GM21360 (cell line): ENCODE data around the gene DYNLT3.

Experiments
- ATAC-seq: cut with Tn5 transposase; IDR thresholded peaks from one replicate; pipeline ENCODE4 v1.9.1; 2021; ENCODE audit warnings: mild to moderate bottlenecking, moderate library complexity; ENCODE audit not compliant: unreplicated experiment

The DYNLT3 gene

GRCh38 chrX:37846141-37846540 is 1.2 kb downstream of the DYNLT3 start:
- no peak for ATAC-seq

GRCh38 chrX:37844622-37845021 is 2.7 kb downstream of the DYNLT3 start:
- no peak for ATAC-seq

- ATAC-seq: no peak
Measured at GRCh38 chrX:37840931-37841330, 6.4 kb downstream of the DYNLT3 start.

GRCh38 chrX:37834937-37835336 is 12.4 kb downstream of the DYNLT3 start:
- ATAC-seq: no peak

GRCh38 chrX:37830371-37830770 is 17.0 kb downstream of the DYNLT3 start:
- no peak for ATAC-seq

GRCh38 chrX:37829721-37830120 is 17.6 kb downstream of the DYNLT3 start:
- ATAC-seq: no peak

GRCh38 chrX:37825215-37825842 is 22.0 kb downstream of the DYNLT3 start:
- peak; percentile 69 for ATAC-seq

GRCh38 chrX:37824491-37825214 is 22.7 kb downstream of the DYNLT3 start:
- ATAC-seq: no peak

GRCh38 chrX:37820646-37821045 is 26.7 kb downstream of the DYNLT3 start:
- ATAC-seq: no peak

- no peak for ATAC-seq
Measured at GRCh38 chrX:37818031-37818430, 29.3 kb downstream of the DYNLT3 start.

- peak; percentile 36 for ATAC-seq
Measured at GRCh38 chrX:37817579-37817978, 29.8 kb downstream of the DYNLT3 start.

GRCh38 chrX:37817176-37817575 is 30.2 kb downstream of the DYNLT3 start:
- no peak for ATAC-seq

GRCh38 chrX:37816766-37817165 is 30.6 kb downstream of the DYNLT3 start:
- ATAC-seq: no peak

- ATAC-seq: no peak
Measured at GRCh38 chrX:37815366-37815765, 32.0 kb downstream of the DYNLT3 start.

- ATAC-seq: no peak
Measured at GRCh38 chrX:37813570-37813969, 33.8 kb downstream of the DYNLT3 start.

GRCh38 chrX:37812110-37812509 is 35.3 kb downstream of the DYNLT3 start:
- no peak for ATAC-seq

- ATAC-seq: no peak
Measured at GRCh38 chrX:37809970-37810369, 37.4 kb downstream of the DYNLT3 start.

- ATAC-seq: no peak
Measured at GRCh38 chrX:37803057-37803456, 44.3 kb downstream of the DYNLT3 start.

GRCh38 chrX:37802028-37802427 is 45.3 kb downstream of the DYNLT3 start:
- no peak for ATAC-seq

GRCh38 chrX:37800717-37801116 is 46.7 kb downstream of the DYNLT3 start:
- no peak for ATAC-seq

- ATAC-seq: no peak
Measured at GRCh38 chrX:37799936-37800335, 47.4 kb downstream of the DYNLT3 start.

GRCh38 chrX:37796805-37797204 is 50.6 kb downstream of the DYNLT3 start:
- ATAC-seq: peak; percentile 75

- ATAC-seq: no peak
Measured at GRCh38 chrX:37796310-37796709, 51.1 kb downstream of the DYNLT3 start.
